GM18508 (cell line): ENCODE data around the gene ACP4.
"Not testable (repeated sequence)": the region's sequence is repeated elsewhere in the genome, so short reads cannot be mapped to it uniquely, and the experiment has no call there.

ENCODE experiments used
- ATAC-seq: cut with Tn5 transposase; IDR thresholded peaks from one replicate; pipeline ENCODE4 v1.9.1; 2021; ENCODE audit warnings: moderate number of reproducible peaks; ENCODE audit not compliant: insufficient read depth, unreplicated experiment

Gene ACP4, protein sequence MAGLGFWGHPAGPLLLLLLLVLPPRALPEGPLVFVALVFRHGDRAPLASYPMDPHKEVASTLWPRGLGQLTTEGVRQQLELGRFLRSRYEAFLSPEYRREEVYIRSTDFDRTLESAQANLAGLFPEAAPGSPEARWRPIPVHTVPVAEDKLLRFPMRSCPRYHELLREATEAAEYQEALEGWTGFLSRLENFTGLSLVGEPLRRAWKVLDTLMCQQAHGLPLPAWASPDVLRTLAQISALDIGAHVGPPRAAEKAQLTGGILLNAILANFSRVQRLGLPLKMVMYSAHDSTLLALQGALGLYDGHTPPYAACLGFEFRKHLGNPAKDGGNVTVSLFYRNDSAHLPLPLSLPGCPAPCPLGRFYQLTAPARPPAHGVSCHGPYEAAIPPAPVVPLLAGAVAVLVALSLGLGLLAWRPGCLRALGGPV

GRCh38 chr19:50790396-50790795 lies at the start of gene ACP4:
Gene ACP4 (plus strand): TSS chr19:50790415. CDS start chr19:50790415, 0 bp downstream.
- no peak for ATAC-seq

GRCh38 chr19:50741179-50741933 lies 48.9 kb upstream of the ACP4 start:
- ATAC-seq: no peak

GRCh38 chr19:50743537-50743936 lies 46.7 kb upstream of the ACP4 start:
- ATAC-seq: no peak

DNA sequence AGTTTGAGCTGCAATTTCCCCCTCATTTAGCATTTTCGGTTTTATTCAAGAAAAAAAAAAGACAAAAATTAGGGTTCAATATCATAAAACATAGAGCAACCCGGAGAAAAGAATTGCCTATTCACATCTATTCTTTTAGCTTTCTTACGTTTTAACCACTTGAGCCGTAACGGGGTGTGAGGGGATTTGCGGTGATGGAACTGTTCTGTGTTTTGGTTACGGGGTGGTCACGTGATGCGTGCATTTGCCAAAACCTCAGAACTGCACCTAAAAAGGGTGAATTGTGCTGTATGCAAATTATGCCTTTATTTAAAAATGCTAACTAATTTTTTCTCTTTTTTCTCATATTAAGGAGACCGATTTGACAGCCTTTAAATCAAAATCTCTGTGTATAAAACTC lies 45.0 kb upstream of the ACP4 start:
- no peak for ATAC-seq

DNA sequence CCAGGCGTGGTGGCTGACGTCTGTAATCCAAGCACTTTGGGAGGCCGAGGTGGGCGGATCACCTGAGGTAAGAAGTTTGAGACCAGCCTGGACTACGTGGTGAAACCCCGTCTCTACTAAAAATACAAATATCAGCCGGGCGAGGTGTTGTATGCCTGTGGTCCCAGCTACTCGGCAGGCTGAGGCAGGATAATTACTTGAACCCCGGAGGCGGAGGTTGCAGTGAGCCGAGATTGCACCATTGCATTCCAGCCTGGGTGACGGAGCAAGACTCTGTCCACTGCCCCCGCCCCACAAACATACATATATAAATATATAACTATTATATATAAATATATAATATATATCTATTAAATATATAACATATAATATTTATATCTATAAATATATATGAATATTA lies 43.1 kb upstream of the ACP4 start:
- not testable (repeated sequence) for ATAC-seq

DNA sequence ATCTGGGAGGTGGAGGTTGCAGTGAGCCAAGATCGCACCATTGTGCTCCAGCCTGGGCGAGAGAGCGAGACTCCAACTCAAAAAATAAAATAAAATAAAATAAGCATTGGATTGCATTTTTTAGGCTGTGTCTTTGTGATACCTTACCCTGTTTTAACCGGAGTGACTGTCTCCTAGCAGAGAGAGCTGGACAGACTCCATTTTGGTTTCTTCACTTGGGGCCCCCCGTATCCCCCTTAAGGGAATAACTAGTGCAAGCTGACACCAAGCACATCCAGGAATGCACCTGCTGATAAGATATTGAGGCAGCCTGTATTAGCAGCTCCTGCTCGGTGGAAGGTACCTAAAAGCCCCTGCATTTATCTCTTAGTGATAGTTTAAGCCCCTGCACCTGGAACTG lies 40.7 kb upstream of the ACP4 start:
- no peak for ATAC-seq

DNA sequence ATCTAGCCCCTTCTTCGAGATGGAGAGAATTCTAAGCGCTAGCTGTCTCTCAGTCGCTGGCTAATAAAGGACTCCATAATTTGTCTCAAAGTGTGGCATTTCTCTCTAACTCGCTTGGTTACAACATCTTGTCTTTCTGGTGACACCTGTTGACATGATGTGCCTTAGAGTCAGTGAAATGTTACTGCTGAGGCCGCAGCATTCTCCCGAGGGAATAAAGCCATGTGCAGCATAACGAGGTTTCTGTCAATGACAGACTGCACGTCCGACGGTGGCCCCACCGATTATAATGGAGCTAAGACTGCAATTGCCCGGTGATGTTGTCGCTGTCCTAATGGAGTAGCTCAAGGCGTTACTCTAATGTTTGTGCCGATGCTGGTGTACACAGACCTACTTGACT lies 40.2 kb upstream of the ACP4 start:
- no peak for ATAC-seq

GRCh38 chr19:50753879-50754278 lies 36.3 kb upstream of the ACP4 start:
- ATAC-seq: no peak

GRCh38 chr19:50756244-50756643 lies 34.0 kb upstream of the ACP4 start:
- ATAC-seq: not testable (repeated sequence)

DNA sequence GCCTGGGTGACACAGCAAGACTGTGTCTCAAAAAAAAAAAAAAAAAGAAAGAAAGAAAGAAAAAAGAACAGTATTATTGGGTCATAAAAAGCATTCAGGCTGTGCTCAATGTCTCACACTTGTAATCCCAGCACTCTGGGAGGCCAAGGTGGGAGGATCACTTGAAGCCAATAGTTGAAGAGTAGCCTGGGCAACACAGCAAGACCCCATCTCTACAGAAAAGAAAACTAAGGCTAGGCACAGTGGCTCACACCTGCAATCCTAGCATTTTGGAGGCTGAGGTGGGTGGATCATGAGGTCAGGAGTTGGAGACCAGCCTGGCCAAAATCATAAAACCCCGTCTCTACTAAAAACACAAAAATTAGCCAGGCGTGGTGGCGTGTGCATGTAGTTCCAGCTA lies 32.6 kb upstream of the ACP4 start:
- ATAC-seq: not testable (repeated sequence)

- ATAC-seq: not testable (repeated sequence)
Measured at GRCh38 chr19:50759076-50759475, 31.1 kb upstream of the ACP4 start.

DNA sequence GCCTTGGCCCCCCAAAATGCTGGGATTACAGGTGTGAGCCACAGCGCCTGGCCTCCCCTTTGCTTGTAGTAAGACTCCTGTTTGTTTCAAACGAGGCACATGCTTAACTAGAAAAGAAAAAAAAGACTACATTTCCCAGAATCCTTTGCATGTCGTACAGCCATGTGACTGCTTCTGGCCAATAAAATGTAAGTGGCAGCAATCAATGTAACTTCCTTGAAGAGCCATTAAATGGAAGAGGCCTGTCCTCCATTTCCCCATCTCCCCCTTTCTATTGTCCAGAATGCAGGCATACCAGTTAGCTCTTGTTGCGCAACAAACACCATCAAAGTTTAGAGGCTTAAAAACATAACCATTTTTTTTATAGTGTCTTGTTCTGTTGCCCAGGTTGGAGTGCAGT lies 30.3 kb upstream of the ACP4 start:
- no peak for ATAC-seq

DNA sequence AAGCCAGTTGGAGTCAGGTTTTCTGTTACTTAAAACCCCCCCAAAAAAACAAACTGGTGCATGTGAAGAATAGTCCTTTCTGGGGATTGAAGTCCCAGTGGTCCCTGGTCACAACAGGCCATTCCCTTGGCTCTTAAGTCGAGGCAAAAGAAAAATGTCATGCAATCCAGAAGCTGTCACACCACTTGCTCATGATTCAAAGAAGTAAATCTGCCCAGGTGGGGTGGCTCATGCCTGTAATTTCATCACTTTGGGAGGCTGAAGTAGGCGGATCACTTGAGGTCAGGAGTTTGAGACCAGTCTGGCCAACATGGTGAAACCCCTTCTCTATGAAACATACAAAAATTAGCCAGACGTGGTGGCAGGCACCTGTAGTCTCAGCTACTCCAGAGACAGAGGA lies 28.7 kb upstream of the ACP4 start:
- not testable (repeated sequence) for ATAC-seq

GRCh38 chr19:50763521-50763920 lies 26.7 kb upstream of the ACP4 start:
- not testable (repeated sequence) for ATAC-seq

DNA sequence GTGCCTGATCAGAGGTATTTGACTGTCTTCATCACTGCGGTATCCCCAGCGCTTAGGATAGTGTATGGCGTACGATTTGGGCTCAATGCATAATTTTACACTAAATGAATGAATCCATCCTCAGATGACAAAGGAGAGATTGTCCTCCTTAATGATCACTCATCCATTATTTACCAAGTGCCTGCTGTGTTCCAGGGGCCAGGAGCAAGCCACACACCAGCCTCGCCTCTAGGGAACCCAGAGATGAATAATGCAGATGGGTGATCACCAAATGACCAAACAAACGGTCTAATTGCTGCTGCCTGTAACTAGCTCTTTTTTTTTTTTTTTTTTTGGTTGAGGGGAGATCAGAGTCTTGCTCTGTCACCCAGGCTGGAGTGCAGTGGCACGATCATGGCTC lies 25.8 kb upstream of the ACP4 start:
- ATAC-seq: no peak

DNA sequence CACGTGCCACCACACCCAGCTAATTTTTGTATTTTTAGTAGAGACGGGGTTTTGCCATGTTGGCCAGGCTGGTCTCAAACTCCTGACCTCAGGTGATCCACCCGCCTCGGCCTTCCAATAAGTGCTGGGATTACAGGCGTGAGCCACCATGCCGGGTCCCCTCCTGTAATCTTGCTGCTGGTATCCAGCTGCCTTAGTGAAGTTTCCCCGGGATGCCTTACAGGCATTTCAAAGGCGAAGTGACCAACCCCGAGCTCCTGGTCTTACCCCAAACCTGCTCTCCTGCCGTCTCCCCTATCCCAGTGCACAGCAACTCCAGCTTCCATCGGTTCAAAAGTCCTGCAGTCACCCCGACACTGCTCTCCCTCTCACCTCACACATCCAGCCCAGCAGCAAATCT lies 23.5 kb upstream of the ACP4 start:
- ATAC-seq: not testable (repeated sequence)

- ATAC-seq: not testable (repeated sequence)
Measured at GRCh38 chr19:50767263-50767662, 23.0 kb upstream of the ACP4 start.

DNA sequence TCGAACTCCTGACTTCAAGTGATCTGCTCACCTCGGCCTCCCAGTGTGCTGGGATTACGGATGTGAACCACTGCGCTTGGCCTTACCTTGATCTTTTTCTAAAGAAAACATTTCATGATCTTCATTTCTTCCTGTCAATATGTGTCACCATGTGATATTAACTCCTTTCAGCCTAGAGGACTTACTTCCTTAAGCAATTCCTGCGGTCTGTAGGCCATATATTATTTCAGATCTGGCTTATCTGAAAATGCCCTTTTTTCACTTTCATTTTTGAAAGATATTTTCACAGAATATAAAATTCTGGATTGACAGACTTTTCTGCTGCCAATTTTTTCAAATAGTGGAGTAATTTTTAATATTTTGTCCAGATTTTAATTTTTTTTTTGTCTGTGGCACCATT lies 21.9 kb upstream of the ACP4 start:
- no peak for ATAC-seq

- ATAC-seq: not testable (repeated sequence)
Measured at GRCh38 chr19:50770164-50770563, 20.1 kb upstream of the ACP4 start, which contains the start of gene GPR32. Gene GPR32 (plus strand): TSS chr19:50770464. CDS start chr19:50770601, 137 bp downstream.

- ATAC-seq: no peak
Measured at GRCh38 chr19:50770888-50771287, 19.3 kb upstream of the ACP4 start.

DNA sequence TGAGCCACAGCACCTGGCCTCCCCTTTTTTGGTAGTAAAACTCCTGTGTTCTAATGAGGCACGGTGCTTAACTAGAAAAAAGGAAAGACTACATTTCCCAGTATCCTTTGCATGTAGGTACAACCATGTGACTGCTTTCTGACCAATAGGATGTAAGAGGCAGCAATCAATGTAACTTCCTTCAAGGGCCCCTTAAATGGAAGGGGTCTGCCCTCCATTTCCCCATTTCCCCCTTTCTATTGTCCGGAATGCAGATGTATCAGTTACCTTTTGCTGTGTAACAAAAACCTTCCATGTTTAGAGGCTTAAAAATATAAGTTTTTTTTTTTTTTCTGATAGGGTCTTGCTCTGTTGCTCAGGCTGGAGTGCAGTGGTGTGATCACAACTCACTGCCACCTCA lies 17.7 kb upstream of the ACP4 start:
- ATAC-seq: no peak
